ENCODE results near the gene AGBL4.

The AGBL4 gene

DNA sequence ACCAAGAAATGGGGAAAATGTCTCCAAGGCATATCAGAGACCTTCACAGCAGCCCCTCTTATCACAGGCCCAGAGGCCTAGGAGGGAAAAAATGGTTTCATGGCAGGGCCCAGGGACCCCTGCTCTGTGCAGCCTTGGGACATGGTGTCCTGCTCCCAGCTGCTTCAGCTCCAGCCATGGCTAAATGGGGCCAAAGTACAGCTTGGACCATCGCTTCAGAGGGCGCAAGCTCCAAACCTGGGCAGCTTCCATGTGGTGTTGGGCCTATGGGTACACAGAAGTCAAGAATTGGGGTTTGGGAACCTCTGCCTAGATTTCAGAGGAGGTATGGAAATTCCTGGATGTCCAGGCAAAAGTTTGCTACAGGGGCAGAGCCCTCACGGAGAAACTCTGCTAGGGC, 964.7 kb downstream of the AGBL4 start:
- H3K4me3 ChIP-seq (ENCODE audit: low read depth, low read length), result no peak overlapping the region
- no peak overlapping the region for H3K27ac ChIP-seq (ENCODE audit: extremely low read depth, low read depth, low read length)
- H3K4me1 ChIP-seq (ENCODE audit: control insufficient read depth, insufficient read depth, low read length), result no peaks in the 10 kb centered on the region
- no peaks in the 10 kb centered on the region for H3K36me3 ChIP-seq (ENCODE audit: control insufficient read depth in 2 of 2, insufficient read depth in 1 of 2, low read length in 2 of 2)
- no peaks in the 10 kb centered on the region for H3K9me3 ChIP-seq (ENCODE audit: control insufficient read depth, insufficient read depth, low read depth, low read length)
- ChIA-PET CTCF (no interaction called here), POLR2A (no interaction called here)
- TF ChIP-seq ZNF585B (tag by site-specific recombination; IDR thresholded peaks at IDR 0.05), result peak; percentile 45; the same call in 1 of the 2 replicates
- TF ChIP-seq FEZF1 (tag by site-specific recombination; IDR thresholded peaks at IDR 0.05), result no peak

DNA sequence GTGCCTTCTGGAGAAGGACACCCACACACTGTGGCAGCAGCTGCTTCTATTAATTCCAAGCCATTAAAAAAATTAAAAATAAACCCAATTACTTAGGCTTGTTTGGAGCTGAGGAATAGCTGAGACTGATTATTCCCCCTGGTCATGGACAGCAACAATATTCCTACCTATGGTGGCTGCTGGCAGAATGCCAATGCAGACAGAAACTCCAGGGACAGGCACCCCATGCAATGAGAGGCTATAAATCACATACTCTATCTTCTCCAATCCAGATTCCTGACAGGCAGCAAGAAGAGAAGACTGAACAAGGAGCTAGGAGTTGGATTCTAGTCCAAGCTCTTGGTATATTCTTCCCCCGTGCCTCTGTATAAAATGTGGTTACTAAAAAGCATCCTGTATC, 971.7 kb downstream of the AGBL4 start:
- no peak overlapping the region for H3K27ac ChIP-seq (ENCODE audit: extremely low read depth, low read depth, low read length)
- H3K4me1 ChIP-seq (ENCODE audit: control insufficient read depth, insufficient read depth, low read length), result no peaks in the 10 kb centered on the region
- no peaks in the 10 kb centered on the region for H3K36me3 ChIP-seq (ENCODE audit: control insufficient read depth in 2 of 2, insufficient read depth in 1 of 2, low read length in 2 of 2)
- no peak overlapping the region for H3K4me3 ChIP-seq (ENCODE audit: low read depth, low read length)
- ChIA-PET POLR2A (no interaction called here), CTCF (interaction anchor here (0.7 to 1.3 kb wide), 2 partner anchors 9 to 196 kb away, joined by 3 to 4 read pairs; no protein-coding TSS in a partner anchor)
- H3K9me3 ChIP-seq (ENCODE audit: control insufficient read depth, insufficient read depth, low read depth, low read length), result no peaks in the 10 kb centered on the region
- TF ChIP-seq GLIS1 (tag by site-specific recombination; IDR thresholded peaks at IDR 0.05), result peak; percentile 71
- TF ChIP-seq OVOL3 (tag by site-specific recombination; IDR thresholded peaks at IDR 0.05), result no peak
- peak; percentile 88 for TF ChIP-seq MEIS1 (CRISPR knock-in tag; IDR thresholded peaks at IDR 0.05; ENCODE audit: borderline replicate concordance)

DNA sequence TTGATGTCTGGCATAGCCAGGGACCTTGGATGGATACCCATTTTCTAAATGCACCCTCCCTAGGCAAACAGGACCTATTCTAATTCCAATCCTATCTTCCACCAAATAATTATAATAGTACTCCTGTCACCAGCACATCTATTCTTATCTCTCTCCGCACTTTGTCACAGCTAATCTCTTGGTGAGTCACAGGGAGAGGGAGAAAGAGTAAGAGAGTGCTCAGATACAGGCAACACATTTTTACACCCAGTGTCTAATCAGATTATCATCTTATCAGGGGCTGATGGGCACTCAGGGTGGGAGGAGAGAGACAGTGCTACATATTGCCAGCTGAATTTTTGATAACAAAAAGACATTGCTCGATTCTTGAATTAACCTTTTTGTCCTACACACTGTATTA, 972.1 kb downstream of the AGBL4 start:
- POLR2A ChIA-PET, result no interaction called here
- Histone ChIP-seq H3K4me1 (ENCODE audit: control insufficient read depth, insufficient read depth, low read length) (no peaks in the 10 kb centered on the region), H3K4me3 (ENCODE audit: low read depth, low read length) (no peak overlapping the region), H3K9me3 (ENCODE audit: control insufficient read depth, insufficient read depth, low read depth, low read length) (no peaks in the 10 kb centered on the region), H3K27ac (ENCODE audit: extremely low read depth, low read depth, low read length) (no peak overlapping the region), H3K36me3 (ENCODE audit: control insufficient read depth in 2 of 2, insufficient read depth in 1 of 2, low read length in 2 of 2) (no peaks in the 10 kb centered on the region)
- CTCF ChIA-PET, result interaction anchor here (0.7 to 1.3 kb wide), 2 partner anchors 9 to 196 kb away, joined by 3 to 4 read pairs; no protein-coding TSS in a partner anchor
- TF ChIP-seq, protein P1, sequence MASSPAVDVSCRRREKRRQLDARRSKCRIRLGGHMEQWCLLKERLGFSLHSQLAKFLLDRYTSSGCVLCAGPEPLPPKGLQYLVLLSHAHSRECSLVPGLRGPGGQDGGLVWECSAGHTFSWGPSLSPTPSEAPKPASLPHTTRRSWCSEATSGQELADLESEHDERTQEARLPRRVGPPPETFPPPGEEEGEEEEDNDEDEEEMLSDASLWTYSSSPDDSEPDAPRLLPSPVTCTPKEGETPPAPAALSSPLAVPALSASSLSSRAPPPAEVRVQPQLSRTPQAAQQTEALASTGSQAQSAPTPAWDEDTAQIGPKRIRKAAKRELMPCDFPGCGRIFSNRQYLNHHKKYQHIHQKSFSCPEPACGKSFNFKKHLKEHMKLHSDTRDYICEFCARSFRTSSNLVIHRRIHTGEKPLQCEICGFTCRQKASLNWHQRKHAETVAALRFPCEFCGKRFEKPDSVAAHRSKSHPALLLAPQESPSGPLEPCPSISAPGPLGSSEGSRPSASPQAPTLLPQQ (tag by site-specific recombination; IDR thresholded peaks at IDR 0.05), result no peak
- TF ChIP-seq ZNF544 (tag by site-specific recombination; IDR thresholded peaks at IDR 0.05) (no peak), ZNF548 (tag by site-specific recombination; IDR thresholded peaks at IDR 0.05) (no peak), ZNF501 (tag by site-specific recombination; IDR thresholded peaks at IDR 0.05) (no peak), EGR2 (tag by site-specific recombination; IDR thresholded peaks at IDR 0.05; ENCODE audit: low read depth) (no peak), BCL11A (tag by site-specific recombination; IDR thresholded peaks at IDR 0.05; ENCODE audit: low read depth) (no peak), ZNF16 (tag by site-specific recombination; IDR thresholded peaks at IDR 0.05; ENCODE audit: low read depth) (no peak), ZNF510 (tag by site-specific recombination; IDR thresholded peaks at IDR 0.05; ENCODE audit: insufficient replicate concordance) (no peak)

DNA sequence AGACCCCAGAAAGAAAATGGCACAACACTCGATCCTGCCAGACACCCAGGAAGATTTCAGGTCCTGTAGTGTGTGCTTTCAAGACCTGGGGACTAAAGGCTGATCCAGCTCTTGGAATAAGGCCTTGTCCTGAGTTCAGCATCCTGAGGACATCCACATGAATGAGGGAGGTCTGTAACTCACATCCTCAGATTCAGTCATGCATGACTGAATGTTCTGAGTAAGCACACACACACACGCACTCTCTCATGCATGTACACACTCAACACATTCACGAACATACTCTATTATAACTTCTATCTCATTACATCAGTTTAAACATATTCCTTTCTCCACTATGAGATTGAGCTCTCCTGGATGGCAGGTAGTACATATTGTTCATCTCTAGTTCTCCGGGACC, 973.7 kb downstream of the AGBL4 start:
- ChIA-PET POLR2A (no interaction called here), CTCF (no interaction called here)
- Histone ChIP-seq H3K9me3 (ENCODE audit: control insufficient read depth, insufficient read depth, low read depth, low read length) (no peaks in the 10 kb centered on the region), H3K4me3 (ENCODE audit: low read depth, low read length) (no peak overlapping the region), H3K4me1 (ENCODE audit: control insufficient read depth, insufficient read depth, low read length) (no peaks in the 10 kb centered on the region), H3K27ac (ENCODE audit: extremely low read depth, low read depth, low read length) (no peak overlapping the region), H3K36me3 (ENCODE audit: control insufficient read depth in 2 of 2, insufficient read depth in 1 of 2, low read length in 2 of 2) (no peaks in the 10 kb centered on the region)
- TF ChIP-seq YY1 (tag by site-specific recombination; IDR thresholded peaks at IDR 0.05), result no peak
- TF ChIP-seq KLF10 (tag by site-specific recombination; IDR thresholded peaks at IDR 0.05), result no peak
- TF ChIP-seq ZNF433 (tag by site-specific recombination; IDR thresholded peaks at IDR 0.05; ENCODE audit: low read depth), result no peak
- no peak for TF ChIP-seq ZNF2 (tag by site-specific recombination; IDR thresholded peaks at IDR 0.05)
- no peak for TF ChIP-seq ZFP37 (tag by site-specific recombination; IDR thresholded peaks at IDR 0.05)
- TF ChIP-seq ZNF366 (tag by site-specific recombination; conservative IDR thresholded peaks at IDR 0.05), result no peak
- TF ChIP-seq ZBTB21 (tag by site-specific recombination; IDR thresholded peaks at IDR 0.05), result no peak
- no peak for TF ChIP-seq ZNF169 (tag by site-specific recombination; IDR thresholded peaks at IDR 0.05)

Data from HEK293 (cell line).